HG03159 (cell line): ENCODE measurements around the gene COL24A1.
"Not testable (repeated sequence)": the region's sequence is repeated elsewhere in the genome, so short reads cannot be mapped to it uniquely, and the experiment has no call there.

Experiments
- ATAC-seq: cut with Tn5 transposase; IDR thresholded peaks from one replicate; pipeline ENCODE4 v1.9.1; 2021; ENCODE audit warnings: mild to moderate bottlenecking, moderate library complexity; ENCODE audit not compliant: unreplicated experiment

Gene COL24A1

DNA sequence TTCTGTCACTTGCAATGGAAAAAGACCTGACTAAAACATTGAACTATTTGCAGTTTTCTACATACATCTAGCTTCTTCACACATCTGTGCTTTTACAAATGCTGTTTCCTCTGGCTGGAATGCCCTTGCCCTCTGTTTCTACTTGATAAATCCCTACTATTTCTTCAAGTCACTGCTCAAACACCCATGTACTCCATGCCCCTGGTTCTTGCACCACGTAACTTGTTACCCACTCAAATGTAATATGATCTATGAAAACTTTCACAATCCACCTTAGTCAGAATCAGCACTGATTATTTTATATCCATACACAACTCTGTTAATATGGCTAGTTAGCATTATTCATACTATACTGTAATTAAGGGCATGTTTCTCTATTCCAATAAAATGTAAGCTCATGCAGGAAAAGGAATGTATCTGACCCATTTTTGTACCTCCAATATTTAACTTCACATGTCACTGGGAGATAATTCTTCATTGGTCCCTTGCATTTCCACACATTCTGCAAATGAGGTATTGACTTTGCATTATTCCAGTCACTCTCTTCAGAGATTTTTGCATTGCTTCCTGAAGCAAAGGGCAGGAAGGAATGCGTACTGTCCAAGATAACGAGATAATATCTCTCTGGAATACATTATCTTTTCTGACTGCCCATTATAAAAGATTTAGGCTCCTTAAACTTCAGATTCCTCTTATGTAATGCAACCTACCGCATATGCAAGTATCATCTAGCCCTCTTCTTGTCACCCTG lies 158.3 kb downstream of the COL24A1 start:
- ATAC-seq = no peak

- ATAC-seq = peak; percentile 48
Observed at GRCh38 chr1:85992791-85993190, 163.8 kb downstream of the COL24A1 start.

DNA sequence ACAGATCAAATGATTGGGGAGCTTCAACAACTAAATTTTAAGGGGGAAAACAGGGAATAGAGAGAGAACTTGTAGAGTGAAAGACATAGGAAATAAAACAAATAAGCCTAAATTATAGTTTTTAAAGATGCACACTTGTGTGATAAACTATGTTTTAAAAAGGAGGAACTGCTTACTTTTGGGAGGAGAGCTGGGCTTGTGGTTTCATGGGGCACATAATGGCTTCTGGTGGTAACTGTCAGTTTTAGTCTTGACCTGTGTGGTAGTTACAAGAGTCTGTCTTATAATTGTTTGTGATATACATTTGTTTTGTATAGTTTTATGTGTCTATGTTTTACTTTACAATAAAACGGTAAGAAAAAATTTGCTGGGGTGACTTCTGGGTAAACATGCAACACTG lies 165.3 kb downstream of the COL24A1 start:
- ATAC-seq = peak; percentile 51

DNA sequence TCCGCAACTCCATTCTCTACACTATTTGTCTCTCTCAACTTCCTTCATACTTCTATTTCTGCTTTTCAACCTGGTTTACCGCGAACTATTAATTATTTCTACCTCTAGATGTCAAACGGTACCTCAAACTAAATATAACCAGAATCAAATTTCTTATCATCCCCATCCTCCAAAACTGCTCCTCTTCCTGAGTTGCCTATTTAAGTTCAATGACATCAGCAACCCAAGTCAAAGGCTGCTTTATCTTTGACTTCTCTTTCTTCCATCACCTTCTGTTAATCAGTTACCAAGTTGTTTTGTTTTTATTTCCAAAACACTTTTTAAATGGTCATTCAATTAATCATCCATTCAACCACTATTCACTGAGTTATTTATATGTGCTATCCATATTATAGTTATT lies 171.9 kb downstream of the COL24A1 start:
- ATAC-seq = no peak

DNA sequence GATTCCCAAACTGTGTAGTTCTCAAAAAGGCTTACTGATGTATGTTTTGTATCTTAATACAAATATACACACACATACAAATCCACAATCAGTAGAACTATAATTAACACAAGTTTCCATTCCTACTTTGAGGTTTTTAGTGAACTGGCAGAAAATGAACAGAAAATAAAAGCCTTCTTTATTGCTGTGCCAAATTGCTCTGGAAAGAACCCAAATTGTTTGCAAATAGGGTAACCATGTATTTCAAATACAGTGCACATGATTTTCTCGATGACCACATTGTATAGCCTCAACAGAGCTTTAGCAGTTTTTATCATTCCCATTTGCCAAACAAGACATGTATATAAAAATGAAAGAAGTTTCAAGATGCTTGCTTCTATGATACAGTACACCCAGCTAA lies 173.3 kb downstream of the COL24A1 start:
- ATAC-seq = no peak

DNA sequence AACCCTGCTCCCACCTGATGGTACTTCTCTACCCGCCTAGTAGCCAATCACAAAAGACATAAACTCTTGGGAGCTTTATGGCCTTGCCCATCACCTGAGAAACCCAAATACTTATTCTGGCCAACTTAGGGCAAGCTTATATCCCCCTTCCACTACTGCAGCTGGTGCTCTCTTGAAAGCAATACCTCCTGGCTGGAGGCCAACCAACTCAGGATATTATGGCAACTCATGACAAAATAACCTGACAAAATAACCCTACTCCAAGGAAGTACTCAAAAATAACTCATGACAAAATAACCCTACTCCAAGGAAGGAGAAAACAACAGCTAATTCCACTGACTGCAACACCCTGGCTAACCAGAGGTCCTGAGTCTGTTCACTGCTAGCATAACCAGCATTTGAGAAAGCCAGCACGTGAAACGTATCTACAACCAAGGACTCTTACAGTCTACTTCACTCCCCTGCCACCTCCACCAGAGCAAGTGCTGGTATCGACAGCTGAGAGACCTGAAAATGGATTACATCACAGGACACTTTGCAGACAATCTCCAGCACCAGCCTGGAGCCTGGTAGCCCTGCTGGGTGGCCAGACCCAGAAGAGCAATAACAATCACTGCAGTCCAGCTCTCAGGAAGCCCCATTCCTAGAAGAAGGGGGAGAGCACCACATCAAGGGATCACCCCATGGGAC lies 179.9 kb downstream of the COL24A1 start:
- no peak for ATAC-seq

- no peak for ATAC-seq
Observed at GRCh38 chr1:85975912-85976371, 180.6 kb downstream of the COL24A1 start.

DNA sequence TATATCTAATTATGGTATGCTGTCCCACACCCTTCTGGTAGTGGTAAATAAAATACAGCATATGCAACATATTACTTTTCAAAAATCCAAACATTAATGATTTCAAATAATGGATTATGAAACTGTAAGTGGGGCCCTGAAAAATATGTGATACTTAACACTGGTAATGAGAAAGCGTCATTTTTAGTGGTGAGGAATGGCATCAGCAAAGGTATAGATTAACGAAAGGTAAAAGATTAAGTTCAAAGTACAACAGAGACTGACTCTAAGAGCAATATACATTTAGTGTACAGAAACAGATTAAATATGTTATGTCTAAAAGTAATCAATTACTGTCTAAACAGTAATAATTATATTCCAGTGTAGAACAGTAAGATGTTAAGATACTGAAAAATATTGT lies 194.1 kb downstream of the COL24A1 start:
- ATAC-seq = no peak

DNA sequence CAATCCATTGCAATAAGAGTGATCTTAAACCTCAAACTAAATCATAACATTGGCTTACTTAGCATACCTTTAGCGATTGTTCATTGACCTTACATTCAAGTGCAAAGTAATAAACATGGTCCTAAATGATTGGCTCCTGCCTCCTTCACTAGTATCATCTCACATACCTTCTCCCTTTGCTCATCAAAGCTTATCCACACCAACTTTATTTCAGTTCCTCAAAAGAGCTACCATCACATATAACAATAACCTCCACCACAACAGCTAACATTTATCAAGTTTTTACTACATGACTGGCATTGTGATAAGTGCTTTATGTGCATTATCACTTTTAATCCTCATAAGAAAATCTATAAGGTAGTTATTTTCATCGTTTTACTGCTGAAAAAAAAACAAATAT lies 198.8 kb downstream of the COL24A1 start:
- peak; percentile 51 for ATAC-seq

GRCh38 chr1:85955218-85955617 lies 201.4 kb downstream of the COL24A1 start:
- not testable (repeated sequence) for ATAC-seq

DNA sequence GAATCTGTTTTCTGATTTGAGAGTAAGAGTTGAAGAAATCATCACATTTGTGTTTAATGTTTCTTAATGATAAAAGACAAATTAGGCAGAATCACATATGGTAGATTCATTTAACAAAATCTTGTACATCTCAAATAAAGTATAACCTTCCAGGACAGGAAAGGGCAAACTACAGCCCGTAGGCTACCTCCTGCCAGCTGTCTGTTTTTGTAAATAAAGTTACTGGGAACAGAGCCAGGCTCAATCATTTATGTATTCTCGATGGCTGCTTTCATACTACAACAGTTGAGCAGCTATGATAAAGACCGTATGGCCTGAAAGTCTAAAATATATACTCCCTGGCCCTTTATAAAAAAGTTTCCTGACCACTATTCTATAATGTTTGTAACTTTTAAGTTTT lies 204.1 kb downstream of the COL24A1 start:
- ATAC-seq = no peak

DNA sequence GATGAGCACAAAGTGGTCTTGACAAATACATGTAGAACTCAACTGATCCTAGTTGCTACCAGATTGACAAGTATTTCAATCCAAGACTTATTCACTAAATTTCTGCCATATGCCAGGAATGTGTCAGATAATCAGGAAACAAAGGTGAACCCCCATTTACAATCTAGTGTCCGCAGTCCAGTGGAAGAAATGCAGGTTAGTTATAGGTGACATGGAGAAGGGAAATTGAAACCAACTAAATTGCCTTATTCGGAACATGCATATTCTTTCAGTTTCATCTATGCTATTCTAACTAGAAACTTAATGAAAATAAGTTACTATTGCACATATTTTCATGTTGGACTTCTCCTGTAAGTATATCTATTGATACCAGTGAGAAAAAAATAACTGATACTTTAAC lies 209.4 kb downstream of the COL24A1 start:
- no peak for ATAC-seq

- no peak for ATAC-seq
Observed at GRCh38 chr1:85943945-85944344, 212.6 kb downstream of the COL24A1 start.

- ATAC-seq = peak; percentile 54
Observed at GRCh38 chr1:85943526-85943925, 213.0 kb downstream of the COL24A1 start.

GRCh38 chr1:85940656-85941306 lies 215.8 kb downstream of the COL24A1 start:
- ATAC-seq = no peak

DNA sequence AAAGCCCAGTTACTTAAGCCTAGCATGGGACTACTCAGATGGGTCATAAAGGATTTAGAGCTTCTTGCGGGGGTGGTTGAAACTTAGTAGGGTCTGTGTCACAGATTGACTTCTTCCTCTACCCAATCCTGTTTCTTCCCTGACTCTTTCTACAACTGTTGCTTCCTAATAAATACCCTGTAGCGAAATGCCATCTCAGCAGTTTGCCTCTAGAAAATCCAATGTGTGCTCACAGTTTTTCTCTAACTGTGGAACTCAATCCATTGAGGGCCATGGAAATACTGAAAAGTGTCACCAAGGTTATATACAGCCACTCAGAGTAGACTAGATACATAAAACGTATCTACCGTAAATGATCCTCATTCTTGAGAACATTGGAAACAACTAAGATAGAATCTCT lies 217.7 kb downstream of the COL24A1 start:
- no peak for ATAC-seq

DNA sequence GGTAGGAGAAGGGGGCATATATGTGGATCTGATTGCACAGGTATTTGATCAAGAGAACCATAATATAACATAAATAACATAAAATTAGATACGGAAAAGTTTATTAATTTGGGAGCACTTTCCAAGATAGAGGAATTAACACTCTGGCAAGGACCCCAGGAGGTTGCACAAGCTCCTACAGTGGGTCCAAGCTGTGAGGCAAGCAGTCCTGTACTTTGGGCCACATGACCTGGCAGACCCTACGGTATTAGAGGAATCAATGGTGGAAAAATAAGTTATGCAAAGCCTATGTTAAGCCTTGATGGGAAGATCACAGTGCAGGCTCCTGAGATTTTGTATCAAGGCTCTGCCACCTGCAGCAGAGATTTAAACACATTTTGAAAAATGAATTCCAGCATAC lies 220.1 kb downstream of the COL24A1 start:
- no peak for ATAC-seq

- no peak for ATAC-seq
Observed at GRCh38 chr1:85936057-85936456, 220.5 kb downstream of the COL24A1 start.

DNA sequence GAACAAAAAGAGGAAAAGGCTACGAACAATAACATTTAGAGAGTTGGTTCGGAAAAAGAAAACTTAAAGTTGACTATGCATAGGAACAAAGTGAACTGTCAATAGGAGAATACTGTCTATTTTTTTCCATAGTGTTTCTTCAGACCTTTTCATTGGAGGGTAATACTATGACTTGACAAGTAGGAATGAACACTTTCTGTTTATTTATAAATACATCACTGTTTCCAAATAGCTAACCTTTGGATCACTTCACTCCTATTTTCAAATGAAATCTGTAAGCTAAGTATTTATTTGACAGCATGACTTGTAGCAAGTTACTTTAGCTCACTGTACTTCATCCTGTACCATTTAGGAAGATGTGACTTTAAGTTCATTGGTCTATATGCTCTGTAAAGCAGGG lies 221.3 kb downstream of the COL24A1 start:
- ATAC-seq = no peak

DNA sequence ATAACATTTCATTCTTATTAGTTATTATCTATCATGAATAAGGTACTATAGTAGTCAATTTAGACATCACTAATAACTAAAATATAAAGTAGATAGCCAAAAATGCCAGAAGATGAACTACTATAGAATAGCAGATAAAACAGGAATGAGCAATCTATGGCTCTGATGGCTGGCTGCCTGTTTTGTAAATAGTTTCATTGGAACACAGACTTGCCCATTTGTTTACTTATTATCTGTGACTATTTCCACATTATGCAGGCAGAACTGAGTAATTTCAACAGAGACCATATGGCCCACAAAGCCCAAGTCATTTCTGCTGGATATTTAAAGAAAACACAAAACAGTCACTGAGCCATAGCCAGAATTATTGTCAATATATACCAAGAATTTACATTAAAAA lies 222.1 kb downstream of the COL24A1 start:
- ATAC-seq = no peak

- ATAC-seq = no peak
Observed at GRCh38 chr1:85933961-85934360, 222.6 kb downstream of the COL24A1 start.

DNA sequence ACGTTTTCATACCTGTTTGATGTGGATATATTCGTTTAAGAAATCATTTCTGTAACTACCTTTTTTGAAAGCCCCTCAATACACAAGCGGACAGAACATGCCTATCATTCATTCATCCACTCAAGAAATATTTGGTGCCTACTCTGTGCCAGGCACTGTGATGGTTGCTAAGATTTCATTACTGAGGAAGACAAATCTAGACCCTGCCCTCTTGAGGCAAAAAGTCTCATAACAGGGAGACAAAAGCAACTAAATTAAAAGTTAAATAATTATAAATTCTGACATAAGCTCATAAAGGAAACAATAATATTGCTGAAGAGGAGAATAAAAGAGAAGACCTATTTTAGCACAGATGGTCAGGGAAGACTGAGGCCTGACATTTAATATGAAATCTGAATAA lies 244.8 kb downstream of the COL24A1 start:
- ATAC-seq = no peak
